ENCODE data around the gene LGI2.

Gene LGI2

GRCh38 chr4:24956763-24957162 lies 74.0 kb downstream of the LGI2 start:
- DNase-seq = no peak

DNA sequence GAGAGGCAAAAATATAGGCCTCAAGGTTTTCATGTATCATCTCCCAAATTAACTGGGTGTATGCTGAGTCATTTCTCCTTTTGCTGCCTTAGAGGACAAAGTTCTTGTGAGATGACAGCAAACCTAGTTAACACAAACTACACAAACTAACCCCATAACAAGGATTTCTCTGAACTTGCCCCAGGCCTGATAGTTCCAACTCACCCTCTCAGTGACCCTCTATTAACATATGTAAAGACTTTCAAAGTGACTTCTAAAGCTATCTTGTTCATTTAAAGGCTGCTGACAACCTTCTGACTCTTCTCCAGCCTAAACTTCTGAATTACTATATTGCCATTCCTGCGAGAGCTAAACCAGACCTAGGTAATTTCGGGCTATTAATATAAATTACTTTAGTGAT lies 74.7 kb downstream of the LGI2 start:
- no peak for DNase-seq

DNA sequence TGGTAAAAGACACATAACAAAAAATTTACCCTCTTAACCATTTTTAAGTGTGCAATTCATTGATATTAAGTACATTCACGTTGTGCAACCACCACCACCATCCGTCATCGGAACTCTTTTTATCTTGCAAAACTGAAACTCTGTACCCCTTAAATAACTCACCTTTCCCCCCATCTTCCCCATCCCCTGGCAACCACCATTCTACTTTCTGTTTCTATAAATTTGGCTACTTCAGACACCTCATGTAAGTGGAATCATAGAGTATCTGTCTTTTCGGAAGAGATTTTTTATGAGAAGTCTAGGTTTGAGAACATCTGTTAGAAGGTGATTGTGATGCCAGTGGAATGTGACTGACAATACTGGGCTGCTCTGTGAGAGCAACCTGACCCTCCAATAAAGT lies 78.1 kb downstream of the LGI2 start:
- DNase-seq = no peak

DNA sequence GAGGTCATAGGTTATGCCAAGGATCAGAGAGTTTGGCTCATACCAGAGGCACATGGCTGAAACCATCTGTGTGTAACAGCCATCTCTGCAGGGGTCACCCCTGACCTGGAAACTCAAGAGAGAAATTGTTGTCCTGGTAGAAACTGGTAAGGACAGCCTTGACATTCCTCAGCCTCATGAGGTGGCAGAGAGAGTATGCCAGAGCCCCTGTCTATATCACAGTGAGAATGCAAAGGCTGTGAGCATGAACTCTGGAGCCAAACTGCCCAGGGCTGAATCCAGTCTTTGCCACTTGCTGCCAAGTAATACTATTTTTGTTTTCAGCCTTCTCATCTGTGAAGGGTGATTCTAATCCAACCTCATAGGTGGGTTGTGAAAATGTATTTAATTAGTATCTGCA lies 80.8 kb downstream of the LGI2 start:
- no peak for DNase-seq

Measured in fibroblast of upper back skin (primary cell).